ENCODE measurements around the gene KIF5C.

DNA sequence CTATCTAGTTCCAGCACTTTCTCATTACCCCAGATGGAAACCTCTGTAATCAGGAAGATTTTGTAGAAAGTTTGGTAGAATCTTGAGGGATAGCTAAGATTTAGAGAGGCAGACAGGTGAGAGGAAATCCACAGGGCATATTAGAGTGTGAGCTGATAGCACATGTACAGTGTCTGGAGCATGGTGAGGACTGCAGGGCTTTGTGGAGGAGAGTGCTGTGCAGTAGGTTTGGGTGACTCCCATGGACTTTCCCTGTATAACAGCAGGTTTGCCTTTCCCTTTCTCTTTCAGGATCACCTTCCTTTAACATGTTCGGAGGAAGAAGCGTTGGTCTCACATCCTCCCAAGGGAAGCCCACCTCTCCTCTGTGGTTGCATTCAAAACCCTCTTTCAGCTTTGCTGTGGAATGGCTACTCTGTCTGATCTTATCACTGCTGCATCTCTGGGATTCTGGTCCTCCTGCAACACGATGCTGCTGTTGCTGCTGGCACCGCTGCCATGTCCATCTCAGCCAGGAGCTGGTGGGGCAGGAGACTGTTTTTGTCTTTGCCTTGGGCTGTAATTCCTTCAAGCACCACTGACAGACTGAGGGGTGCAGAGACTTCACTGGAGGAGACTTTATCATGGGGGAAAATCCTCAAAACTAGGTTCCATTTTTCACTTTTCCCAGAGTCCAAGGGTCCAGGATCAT is 7.8 kb upstream of the KIF5C start:
- TF ChIP-seq, protein P1, sequence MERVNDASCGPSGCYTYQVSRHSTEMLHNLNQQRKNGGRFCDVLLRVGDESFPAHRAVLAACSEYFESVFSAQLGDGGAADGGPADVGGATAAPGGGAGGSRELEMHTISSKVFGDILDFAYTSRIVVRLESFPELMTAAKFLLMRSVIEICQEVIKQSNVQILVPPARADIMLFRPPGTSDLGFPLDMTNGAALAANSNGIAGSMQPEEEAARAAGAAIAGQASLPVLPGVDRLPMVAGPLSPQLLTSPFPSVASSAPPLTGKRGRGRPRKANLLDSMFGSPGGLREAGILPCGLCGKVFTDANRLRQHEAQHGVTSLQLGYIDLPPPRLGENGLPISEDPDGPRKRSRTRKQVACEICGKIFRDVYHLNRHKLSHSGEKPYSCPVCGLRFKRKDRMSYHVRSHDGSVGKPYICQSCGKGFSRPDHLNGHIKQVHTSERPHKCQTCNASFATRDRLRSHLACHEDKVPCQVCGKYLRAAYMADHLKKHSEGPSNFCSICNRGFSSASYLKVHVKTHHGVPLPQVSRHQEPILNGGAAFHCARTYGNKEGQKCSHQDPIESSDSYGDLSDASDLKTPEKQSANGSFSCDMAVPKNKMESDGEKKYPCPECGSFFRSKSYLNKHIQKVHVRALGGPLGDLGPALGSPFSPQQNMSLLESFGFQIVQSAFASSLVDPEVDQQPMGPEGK (tag by site-specific recombination; IDR thresholded peaks at IDR 0.05), result no peak
- TF ChIP-seq ZFP41 (tag by site-specific recombination; IDR thresholded peaks at IDR 0.05; ENCODE audit: borderline replicate concordance) (no peak), HOXA7 (CRISPR knock-in tag; IDR thresholded peaks at IDR 0.05; ENCODE audit: borderline replicate concordance) (no peak), ZNF274 (IDR thresholded peaks at IDR 0.05; ENCODE audit: low read length) (no peak), ZNF274 (tag by site-specific recombination; IDR thresholded peaks at IDR 0.05; ENCODE audit: borderline replicate concordance) (no peak), SALL2 (tag by site-specific recombination; IDR thresholded peaks at IDR 0.05; ENCODE audit: borderline replicate concordance) (no peak), YY1 (tag by site-specific recombination; IDR thresholded peaks at IDR 0.05) (no peak), ZNF596 (tag by site-specific recombination; IDR thresholded peaks at IDR 0.05) (no peak), ZNF785 (tag by site-specific recombination; IDR thresholded peaks at IDR 0.05) (no peak)
- TF ChIP-seq, protein P2, sequence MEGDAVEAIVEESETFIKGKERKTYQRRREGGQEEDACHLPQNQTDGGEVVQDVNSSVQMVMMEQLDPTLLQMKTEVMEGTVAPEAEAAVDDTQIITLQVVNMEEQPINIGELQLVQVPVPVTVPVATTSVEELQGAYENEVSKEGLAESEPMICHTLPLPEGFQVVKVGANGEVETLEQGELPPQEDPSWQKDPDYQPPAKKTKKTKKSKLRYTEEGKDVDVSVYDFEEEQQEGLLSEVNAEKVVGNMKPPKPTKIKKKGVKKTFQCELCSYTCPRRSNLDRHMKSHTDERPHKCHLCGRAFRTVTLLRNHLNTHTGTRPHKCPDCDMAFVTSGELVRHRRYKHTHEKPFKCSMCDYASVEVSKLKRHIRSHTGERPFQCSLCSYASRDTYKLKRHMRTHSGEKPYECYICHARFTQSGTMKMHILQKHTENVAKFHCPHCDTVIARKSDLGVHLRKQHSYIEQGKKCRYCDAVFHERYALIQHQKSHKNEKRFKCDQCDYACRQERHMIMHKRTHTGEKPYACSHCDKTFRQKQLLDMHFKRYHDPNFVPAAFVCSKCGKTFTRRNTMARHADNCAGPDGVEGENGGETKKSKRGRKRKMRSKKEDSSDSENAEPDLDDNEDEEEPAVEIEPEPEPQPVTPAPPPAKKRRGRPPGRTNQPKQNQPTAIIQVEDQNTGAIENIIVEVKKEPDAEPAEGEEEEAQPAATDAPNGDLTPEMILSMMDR (tag by site-specific recombination; IDR thresholded peaks at IDR 0.05), result no peak
- TF ChIP-seq, protein P3, sequence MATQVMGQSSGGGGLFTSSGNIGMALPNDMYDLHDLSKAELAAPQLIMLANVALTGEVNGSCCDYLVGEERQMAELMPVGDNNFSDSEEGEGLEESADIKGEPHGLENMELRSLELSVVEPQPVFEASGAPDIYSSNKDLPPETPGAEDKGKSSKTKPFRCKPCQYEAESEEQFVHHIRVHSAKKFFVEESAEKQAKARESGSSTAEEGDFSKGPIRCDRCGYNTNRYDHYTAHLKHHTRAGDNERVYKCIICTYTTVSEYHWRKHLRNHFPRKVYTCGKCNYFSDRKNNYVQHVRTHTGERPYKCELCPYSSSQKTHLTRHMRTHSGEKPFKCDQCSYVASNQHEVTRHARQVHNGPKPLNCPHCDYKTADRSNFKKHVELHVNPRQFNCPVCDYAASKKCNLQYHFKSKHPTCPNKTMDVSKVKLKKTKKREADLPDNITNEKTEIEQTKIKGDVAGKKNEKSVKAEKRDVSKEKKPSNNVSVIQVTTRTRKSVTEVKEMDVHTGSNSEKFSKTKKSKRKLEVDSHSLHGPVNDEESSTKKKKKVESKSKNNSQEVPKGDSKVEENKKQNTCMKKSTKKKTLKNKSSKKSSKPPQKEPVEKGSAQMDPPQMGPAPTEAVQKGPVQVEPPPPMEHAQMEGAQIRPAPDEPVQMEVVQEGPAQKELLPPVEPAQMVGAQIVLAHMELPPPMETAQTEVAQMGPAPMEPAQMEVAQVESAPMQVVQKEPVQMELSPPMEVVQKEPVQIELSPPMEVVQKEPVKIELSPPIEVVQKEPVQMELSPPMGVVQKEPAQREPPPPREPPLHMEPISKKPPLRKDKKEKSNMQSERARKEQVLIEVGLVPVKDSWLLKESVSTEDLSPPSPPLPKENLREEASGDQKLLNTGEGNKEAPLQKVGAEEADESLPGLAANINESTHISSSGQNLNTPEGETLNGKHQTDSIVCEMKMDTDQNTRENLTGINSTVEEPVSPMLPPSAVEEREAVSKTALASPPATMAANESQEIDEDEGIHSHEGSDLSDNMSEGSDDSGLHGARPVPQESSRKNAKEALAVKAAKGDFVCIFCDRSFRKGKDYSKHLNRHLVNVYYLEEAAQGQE (tag by site-specific recombination; IDR thresholded peaks at IDR 0.05), result no peak
- TF ChIP-seq, protein P4, sequence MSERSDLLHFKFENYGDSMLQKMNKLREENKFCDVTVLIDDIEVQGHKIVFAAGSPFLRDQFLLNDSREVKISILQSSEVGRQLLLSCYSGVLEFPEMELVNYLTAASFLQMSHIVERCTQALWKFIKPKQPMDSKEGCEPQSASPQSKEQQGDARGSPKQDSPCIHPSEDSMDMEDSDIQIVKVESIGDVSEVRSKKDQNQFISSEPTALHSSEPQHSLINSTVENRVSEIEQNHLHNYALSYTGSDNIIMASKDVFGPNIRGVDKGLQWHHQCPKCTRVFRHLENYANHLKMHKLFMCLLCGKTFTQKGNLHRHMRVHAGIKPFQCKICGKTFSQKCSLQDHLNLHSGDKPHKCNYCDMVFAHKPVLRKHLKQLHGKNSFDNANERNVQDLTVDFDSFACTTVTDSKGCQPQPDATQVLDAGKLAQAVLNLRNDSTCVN (tag by site-specific recombination; optimal IDR thresholded peaks at IDR 0.05), result no peak
